HG03060 (cell line): ENCODE results near the gene MAN2A1.
"Not testable (repeated sequence)": the region's sequence is repeated elsewhere in the genome, so short reads cannot be mapped to it uniquely, and the experiment has no call there.

Experiments
- ATAC-seq: cut with Tn5 transposase; IDR thresholded peaks from one replicate; pipeline ENCODE4 v1.9.1; 2021; ENCODE audit warnings: low read depth, moderate number of reproducible peaks; ENCODE audit not compliant: unreplicated experiment

MAN2A1 gene

GRCh38 chr5:109853377-109853776 lies 163.7 kb downstream of the MAN2A1 start:
- ATAC-seq, result no peak

DNA sequence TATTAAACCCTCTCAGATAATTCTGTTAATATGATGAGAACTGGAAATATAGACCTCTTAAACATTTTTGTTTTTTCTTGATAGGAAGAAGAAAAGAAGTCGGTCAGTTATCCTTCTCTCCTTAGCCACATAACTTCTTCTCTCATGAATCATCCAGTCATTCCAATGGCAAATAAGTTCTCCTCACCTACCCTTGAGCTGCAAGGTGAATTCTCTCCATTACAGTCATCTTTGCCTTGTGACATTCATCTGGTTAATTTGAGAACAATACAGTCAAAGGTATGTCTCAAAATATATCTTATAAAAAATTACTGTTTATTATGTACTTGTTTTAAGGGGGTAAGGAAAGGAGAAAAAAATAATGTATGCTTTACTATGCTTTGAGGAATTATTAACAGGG lies 165.3 kb downstream of the MAN2A1 start:
- no peak for ATAC-seq

DNA sequence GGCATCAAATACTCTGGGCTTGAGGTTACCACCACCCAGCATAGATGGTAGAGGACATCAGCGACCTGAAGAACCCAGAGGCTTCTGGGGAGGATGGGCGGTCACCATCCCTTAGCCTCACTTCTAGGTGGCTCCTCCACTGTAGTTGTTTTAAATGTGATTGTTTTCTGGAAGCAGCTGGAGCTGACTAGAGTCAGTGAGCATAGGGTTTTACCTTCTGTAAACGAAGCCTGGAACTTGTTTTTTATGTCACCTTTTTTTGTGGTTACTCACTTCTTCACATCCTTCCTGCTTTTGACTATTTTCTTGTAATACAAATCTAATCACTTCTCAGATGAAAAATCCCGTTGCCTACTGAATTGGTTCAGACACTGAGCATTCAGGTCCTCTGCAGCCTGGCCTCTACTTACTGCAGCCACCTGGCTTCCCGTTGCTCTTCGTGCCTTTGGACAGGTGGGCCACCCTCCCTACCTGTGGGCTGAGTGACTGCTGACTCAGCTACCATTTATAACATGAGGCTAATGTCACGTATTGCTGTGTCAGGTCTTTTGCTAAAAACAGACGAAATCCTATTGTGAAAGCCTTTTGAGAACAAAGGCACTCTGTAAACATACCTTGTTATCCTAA lies 167.8 kb downstream of the MAN2A1 start:
- ATAC-seq, result no peak

- no peak for ATAC-seq
Observed at GRCh38 chr5:109859537-109859936, 169.8 kb downstream of the MAN2A1 start.

DNA sequence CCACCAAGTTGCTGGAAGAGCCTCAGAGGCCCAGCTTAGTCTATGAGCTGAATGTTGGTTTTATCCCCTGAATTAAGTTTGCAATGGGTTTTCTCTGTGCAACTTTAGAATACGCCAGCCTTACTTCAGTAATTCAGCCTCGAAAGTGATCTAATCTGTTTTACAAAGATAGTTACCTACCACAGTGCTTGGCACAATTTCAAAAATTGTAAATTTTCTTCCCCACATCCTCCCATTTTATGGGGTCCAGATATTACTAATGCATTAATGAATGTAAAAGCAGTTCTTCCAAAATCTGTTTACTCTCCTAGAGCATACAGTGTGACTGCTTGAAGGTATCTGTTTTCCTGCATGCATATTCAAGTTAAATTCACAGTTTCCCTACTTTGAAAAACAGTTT lies 172.6 kb downstream of the MAN2A1 start:
- no peak for ATAC-seq

GRCh38 chr5:109863752-109864151 lies 174.0 kb downstream of the MAN2A1 start:
- ATAC-seq, result no peak

DNA sequence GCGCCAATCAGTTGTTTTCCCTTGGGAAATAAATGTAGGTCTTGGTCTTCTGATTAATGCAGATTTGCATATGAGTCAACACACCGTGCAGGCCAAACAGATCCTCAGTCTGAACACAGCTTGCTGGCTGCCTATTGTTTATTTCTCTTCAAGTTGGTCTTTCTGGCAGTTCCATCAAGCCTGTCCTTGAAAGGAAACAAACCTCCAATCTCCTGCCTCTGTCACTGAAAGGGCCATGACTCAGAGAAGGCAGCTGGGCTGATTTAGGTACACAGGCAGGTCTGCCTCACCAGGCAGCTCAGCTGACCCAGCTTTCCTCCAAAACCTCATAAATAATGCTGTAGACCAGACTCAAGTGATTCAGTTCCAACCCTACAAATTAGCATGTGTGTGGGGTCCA lies 175.9 kb downstream of the MAN2A1 start:
- ATAC-seq, result peak; percentile 65

- ATAC-seq, result no peak
Observed at GRCh38 chr5:109866051-109866450, 176.3 kb downstream of the MAN2A1 start.

DNA sequence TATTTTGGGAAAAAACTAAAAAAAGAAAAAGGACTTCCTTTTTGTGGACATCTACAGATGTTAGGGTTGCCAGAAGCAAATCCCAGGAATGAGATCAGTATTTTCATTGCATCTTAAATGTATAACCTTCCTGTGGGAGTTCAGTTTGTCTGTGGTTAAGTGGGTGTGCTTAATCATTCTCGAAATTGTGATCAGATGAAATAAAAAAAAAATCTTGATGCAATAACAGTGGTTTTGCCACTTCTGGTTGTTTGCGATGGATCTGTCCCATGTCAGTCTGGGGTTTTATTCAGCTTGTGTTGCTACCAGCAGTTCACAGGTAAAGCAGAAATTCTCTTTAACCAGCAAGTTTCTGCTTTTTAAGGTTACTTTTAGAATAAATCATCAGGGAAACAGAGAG lies 179.0 kb downstream of the MAN2A1 start:
- ATAC-seq, result no peak

DNA sequence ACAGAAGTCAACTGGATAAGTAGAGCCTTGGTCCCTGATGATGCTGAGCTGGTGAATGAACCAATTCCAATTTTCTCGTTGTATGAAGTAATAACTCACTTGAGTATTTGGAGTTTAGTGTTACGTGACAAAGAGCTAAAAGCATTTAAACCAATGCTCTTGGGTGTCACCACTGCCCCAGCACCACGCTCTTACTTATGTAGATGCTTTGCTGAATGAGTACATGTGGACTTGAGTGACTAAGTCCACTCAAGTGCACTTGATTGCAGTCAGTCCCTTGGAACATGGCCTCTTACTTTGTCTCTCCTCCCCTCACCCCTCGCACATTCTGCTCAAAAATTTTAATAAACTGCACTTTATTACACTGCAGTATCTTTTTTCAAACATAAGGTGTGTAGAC lies 184.0 kb downstream of the MAN2A1 start:
- ATAC-seq, result no peak

GRCh38 chr5:109874108-109874507 lies 184.4 kb downstream of the MAN2A1 start:
- ATAC-seq, result no peak

GRCh38 chr5:109876030-109876725 lies 186.5 kb downstream of the MAN2A1 start:
- ATAC-seq, result no peak

DNA sequence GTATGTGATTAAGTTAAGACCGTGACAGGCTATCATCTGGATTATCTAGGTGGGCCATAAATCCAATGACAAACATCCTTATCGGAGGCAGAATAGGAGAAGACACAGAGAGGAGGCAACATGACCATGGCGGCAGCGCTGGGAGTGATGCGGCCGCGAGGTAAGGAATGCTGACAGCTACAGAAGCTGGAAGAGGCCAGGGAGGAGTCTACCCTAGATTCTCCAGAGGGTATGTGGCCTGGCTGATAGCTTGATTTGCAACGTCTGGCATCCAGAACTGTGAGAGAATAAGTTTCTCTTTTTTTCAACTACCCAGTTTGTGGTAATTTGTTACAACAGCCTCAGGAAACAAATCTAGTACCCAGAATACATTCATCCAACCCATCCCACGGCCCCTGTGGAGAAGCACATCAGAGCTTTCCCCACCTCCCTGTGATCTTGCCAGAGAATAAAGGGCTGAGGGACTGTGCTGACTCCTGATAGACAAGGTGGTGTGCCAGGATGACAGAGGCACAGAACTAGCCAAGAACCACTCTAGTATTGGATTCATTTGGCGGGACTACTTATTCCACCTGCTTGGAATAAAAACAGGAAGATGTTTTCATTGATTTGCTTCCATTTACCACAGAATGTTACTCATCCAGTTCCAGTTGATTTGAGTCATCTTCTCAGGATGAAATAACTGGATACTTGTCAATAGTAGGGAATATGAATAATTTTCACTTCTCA lies 187.4 kb downstream of the MAN2A1 start:
- ATAC-seq, result no peak

GRCh38 chr5:109877670-109878045 lies 187.9 kb downstream of the MAN2A1 start:
- no peak for ATAC-seq

DNA sequence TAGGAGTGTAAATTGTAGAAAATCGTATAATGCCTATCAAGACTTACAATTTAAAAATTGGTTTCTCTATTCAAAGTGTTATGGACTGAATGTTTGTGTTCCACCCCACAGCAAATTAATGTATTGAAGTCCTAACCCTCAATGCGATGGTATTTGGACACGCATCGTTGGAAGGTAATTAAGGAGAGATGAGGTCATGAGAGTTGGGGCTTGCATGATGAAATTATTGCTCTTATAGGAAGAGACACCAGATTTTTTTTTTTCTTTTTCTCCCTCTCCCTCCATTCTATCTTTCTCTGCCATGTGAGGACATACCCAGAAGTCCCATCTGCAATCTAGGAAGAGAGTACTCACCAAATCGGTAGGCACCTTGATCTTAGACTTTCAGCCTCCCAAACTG lies 189.2 kb downstream of the MAN2A1 start:
- ATAC-seq, result no peak

DNA sequence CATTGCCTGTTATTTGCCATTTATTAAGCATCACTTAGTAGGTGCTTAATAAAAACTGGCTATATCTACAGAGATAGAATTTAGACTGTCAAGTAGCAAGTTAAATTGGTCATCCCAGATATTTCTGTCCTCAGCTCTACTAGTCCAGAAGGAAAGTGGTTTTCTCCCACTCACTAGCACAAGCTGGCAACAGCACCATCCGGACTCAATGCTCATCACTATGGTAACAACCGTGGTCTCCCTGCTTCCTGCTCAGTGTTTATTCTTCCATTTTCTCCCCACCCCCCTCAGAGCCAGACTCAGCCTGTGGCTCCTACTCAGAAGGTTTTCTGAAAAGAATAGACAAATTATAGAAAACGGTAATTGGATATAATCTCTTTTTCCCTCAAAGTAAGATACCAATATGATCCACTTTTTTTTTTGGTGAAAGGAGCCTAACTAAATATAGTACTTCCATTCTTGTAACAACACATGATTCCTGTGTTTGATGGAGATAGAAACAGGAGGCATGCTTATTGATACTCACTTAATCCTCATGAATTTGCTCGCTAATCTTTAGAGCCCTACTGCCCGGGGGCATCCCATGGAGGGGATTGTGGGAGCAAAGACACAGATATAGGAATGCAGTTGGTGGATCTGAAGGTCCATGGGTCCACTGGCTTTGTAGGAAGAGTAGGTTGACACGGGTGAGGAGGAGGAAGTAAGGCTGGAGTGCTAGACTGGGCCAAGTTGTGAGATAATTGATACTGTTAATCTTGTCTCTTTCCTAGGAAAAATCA lies 191.4 kb downstream of the MAN2A1 start:
- ATAC-seq, result no peak

DNA sequence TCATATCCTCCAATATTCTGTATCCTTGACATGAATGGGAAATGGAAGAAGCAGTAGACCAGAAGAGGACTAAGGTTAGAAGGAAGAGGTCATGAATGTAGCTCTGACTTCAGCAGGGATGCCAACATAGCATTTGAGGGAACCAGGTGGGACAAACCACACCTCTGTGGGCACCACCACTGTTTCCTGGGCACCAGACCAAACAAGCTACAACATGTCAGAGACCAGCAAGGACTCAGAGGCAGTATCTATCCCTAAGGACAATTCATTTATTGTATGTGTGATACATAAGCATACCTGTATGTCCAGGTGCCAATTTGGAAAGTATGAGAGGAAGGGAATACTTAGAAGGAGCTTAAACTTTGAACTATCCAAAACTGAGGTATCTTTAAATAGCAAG lies 192.8 kb downstream of the MAN2A1 start:
- ATAC-seq, result no peak

DNA sequence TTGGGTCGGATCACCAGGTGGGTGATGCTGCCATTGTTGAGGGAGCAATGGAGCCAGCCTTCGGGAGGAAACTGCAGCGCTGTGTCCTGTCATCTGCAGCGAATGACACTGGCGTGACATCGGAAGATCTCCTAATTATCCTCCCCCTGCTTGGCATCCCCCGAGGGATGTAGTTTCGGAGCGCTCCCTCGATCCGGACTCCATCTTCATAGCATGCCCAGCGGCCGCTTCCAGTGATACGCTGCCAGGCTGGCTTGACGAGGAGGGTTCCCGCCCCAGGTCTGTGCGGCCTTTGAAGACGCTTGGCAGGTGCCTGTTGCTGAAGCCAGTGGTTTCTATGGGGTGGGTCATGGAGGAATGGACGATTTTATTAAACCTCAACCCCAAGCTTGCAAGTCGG lies 194.9 kb downstream of the MAN2A1 start:
- ATAC-seq, result no peak

DNA sequence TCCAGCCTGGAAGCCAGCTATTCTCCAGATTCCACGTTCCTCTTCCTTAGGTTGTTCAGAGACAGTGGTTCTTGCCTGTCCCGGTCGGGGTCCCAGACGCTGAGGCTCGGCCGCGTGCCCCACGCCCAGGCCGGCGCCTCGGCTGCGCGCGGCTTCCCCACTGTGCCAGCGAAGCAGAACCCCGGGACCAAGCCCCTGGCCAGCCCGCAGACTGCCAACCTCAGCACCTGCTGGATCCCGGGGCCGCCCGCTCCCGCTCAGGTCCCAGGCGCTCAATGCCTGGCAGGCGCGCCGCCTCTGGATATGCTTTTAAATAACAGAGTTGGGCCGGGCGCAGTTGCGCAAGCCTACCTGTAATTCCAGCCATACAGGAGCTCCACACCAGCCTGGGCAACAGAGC lies 195.5 kb downstream of the MAN2A1 start:
- no peak for ATAC-seq

DNA sequence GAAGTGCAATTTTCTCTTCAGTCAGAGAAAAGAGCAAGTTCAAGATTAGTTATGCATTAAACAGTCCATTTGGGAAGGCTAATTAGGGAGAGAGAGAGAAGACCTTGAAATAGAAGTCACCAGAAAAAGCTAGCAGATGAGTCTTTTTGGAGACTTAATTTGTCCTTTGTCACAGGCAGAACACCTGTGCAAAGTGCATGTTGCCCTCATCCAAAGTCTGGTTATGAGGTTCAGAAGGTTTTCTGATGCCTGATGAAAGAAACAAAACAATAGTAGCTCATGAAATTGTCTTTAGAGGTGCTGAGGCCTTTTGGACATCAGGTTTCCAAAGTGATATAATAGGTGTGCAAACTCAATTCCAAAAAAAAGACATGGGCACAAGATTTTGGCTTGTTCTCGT lies 199.3 kb downstream of the MAN2A1 start:
- no peak for ATAC-seq

- not testable (repeated sequence) for ATAC-seq
Observed at GRCh38 chr5:109893271-109893670, 203.5 kb downstream of the MAN2A1 start.
